IMR-90 (cell line): ENCODE measurements around the gene ASB3. TPM values are rescaled to one million over a fixed set of nuclear protein-coding genes. Genes with fewer than 3 reads are reported as not detected.

Source experiments
- ATAC-seq: fragments of 200-7000 bp; cut with Tn5 transposase; 2 replicates; pipeline ENCODE4 v1.9.1; 2020; ENCODE audit warnings: low read depth, mild to moderate bottlenecking, moderate library complexity
- BruUV-seq: library from RNA; stranded (reverse); fragments of 400-500 nt; replicated peaks from 2 replicates; lab custom pipeline; 2021; lab: Mats Ljungman, UMichigan
- CTCF ChIA-PET: fragments of 300-600 bp; formaldehyde crosslinking; extraction: SDS; loops from one replicate; lab custom pipeline; 2021; ENCODE audit warnings: antibody characterized with exemption; lab: Yijun Ruan, JAX
- POLR2A ChIA-PET: fragments of 300-600 bp; sonication (Branson Sonifier 250); formaldehyde crosslinking; loops from one replicate; lab custom pipeline; 2022; ENCODE audit warnings: antibody characterized with exemption; ENCODE audit not compliant: unreplicated experiment; lab: Charles Lee
- DNase-seq: peaks from one replicate; pipeline ENCODE4 v3.0.0; 2013
- H2AFZ ChIP-seq: replicated peaks from 2 replicates; pipeline ENCODE3; 2013; ENCODE audit warnings: low read length, mild to moderate bottlenecking; ENCODE audit not compliant: poor library complexity
- H2AK5ac ChIP-seq: 2 replicates; pipeline ENCODE4 v1.6.1; 2013; ENCODE audit warnings: low read depth, low read length, inconsistent platforms
- H2AK9ac ChIP-seq: replicated peaks from 2 replicates; pipeline ENCODE3; 2013; ENCODE audit warnings: mild to moderate bottlenecking, low read depth, low read length, moderate library complexity; ENCODE audit not compliant: poor library complexity
- H2BK120ac ChIP-seq: 2 replicates; pipeline ENCODE4 v1.6.1; 2013; ENCODE audit warnings: low read depth, low read length, inconsistent platforms
- H2BK15ac ChIP-seq: 3 replicates; pipeline ENCODE4 v1.6.1; 2013; ENCODE audit warnings: low read depth, low read length, inconsistent platforms
- H2BK20ac ChIP-seq: 2 replicates; pipeline ENCODE4 v1.6.1; 2013; ENCODE audit warnings: low read depth, mild to moderate bottlenecking, inconsistent platforms, low read length, moderate library complexity
- H2BK5ac ChIP-seq: 2 replicates; pipeline ENCODE4 v1.6.1; 2013; ENCODE audit warnings: mild to moderate bottlenecking, low read depth, low read length, inconsistent platforms; ENCODE audit not compliant: poor library complexity, severe bottlenecking
- H3K14ac ChIP-seq: replicated peaks from 2 replicates; pipeline ENCODE4 v1.6.1; 2013; ENCODE audit warnings: low read depth, low read length, inconsistent platforms
- H3K18ac ChIP-seq: 2 replicates; pipeline ENCODE4 v1.6.1; 2013; ENCODE audit warnings: low read depth, low read length, control low read depth
- H3K23ac ChIP-seq: 2 replicates; pipeline ENCODE4 v1.6.1; 2013; ENCODE audit warnings: low read depth, low read length, inconsistent platforms
- H3K27ac ChIP-seq: 2 replicates; pipeline ENCODE4 v1.5.1; 2013; ENCODE audit warnings: mild to moderate bottlenecking, control low read depth, low read length; ENCODE audit not compliant: insufficient read depth
- H3K27me3 ChIP-seq: 2 replicates; pipeline ENCODE4 v1.6.1; 2013; ENCODE audit warnings: low read length; ENCODE audit not compliant: control insufficient read depth, insufficient read depth
- H3K36me3 ChIP-seq: 2 replicates; pipeline ENCODE4 v1.6.1; 2013; ENCODE audit warnings: low read length, mixed read lengths; ENCODE audit not compliant: control insufficient read depth, insufficient read depth
- H3K4ac ChIP-seq: 2 replicates; pipeline ENCODE4 v1.6.1; 2013; ENCODE audit warnings: low read depth, low read length, inconsistent platforms
- H3K4me1 ChIP-seq: 2 replicates; pipeline ENCODE4 v1.6.1; 2013; ENCODE audit warnings: low read length, mixed read lengths; ENCODE audit not compliant: control insufficient read depth, insufficient read depth
- H3K4me2 ChIP-seq: 2 replicates; pipeline ENCODE4 v1.6.1; 2013; ENCODE audit warnings: low read depth, mild to moderate bottlenecking, control low read depth, low read length, moderate library complexity
- H3K4me3 ChIP-seq: 2 replicates; pipeline ENCODE4 v1.5.1; 2013; ENCODE audit warnings: low read depth, mild to moderate bottlenecking, control low read depth, low read length, moderate library complexity; ENCODE audit not compliant: insufficient read depth
- H3K56ac ChIP-seq: 2 replicates; pipeline ENCODE4 v1.6.1; 2013; ENCODE audit warnings: low read length, inconsistent platforms; ENCODE audit not compliant: insufficient read depth; ENCODE audit errors: extremely low read depth
- H3K79me1 ChIP-seq, 2 experiments: 2 replicates each; pipeline ENCODE4 v1.6.1; 2013; ENCODE audit warnings: low read length in 2 of 2, inconsistent platforms in 1 of 2, low read depth in 1 of 2
- H3K9ac ChIP-seq: 2 replicates; pipeline ENCODE4 v1.6.1; 2013; ENCODE audit warnings: low read depth, low read length, control low read depth
- H3K9me1 ChIP-seq: 2 replicates; pipeline ENCODE4 v1.6.1; 2013; ENCODE audit warnings: low read length, inconsistent platforms; ENCODE audit not compliant: insufficient read depth
- H3K9me3 ChIP-seq: 2 replicates; pipeline ENCODE4 v1.6.1; 2013; ENCODE audit warnings: low read length; ENCODE audit not compliant: control insufficient read depth, insufficient read depth
- H4K20me1 ChIP-seq: 2 replicates; pipeline ENCODE4 v1.6.1; 2013; ENCODE audit warnings: low read length, inconsistent platforms; ENCODE audit not compliant: insufficient read depth
- H4K5ac ChIP-seq: 2 replicates; pipeline ENCODE4 v1.6.1; 2013; ENCODE audit warnings: mild to moderate bottlenecking, low read depth, low read length, control low read depth
- H4K8ac ChIP-seq, 2 experiments: 2 replicates each; pipeline ENCODE4 v1.6.1; 2013; ENCODE audit warnings: low read depth in 2 of 2, low read length in 2 of 2, control low read depth in 1 of 2, inconsistent platforms in 1 of 2
- H4K91ac ChIP-seq: 2 replicates; pipeline ENCODE4 v1.6.1; 2013; ENCODE audit warnings: low read depth, low read length, inconsistent platforms; ENCODE audit not compliant: insufficient read depth
- ELK1 ChIP-seq: fragments of 150-350 bp; IDR thresholded peaks from 2 replicates; pipeline ENCODE4 v1.6.1; 2016; ENCODE audit warnings: low read depth, mild to moderate bottlenecking, low read length, moderate library complexity, borderline replicate concordance
- FOS ChIP-seq: fragments of 150-350 bp; IDR thresholded peaks from 2 replicates; pipeline ENCODE4 v1.6.1; 2016; ENCODE audit warnings: low read depth, low read length
- MXI1 ChIP-seq: IDR thresholded peaks from 2 replicates; pipeline ENCODE4 v1.6.1; 2012; ENCODE audit warnings: low read depth, mild to moderate bottlenecking, low read length, moderate library complexity, borderline replicate concordance
- NFE2L2 ChIP-seq: fragments of 150-350 bp; IDR thresholded peaks from 2 replicates; pipeline ENCODE4 v1.6.1; 2016; ENCODE audit warnings: low read depth, mild to moderate bottlenecking, low read length
- RAD21 ChIP-seq: IDR thresholded peaks from 2 replicates; pipeline ENCODE4 v1.6.1; 2012; ENCODE audit warnings: low read length, improper control_type of control experiment
- WGBS, 2 experiments: methylation state at CpG; one replicate each; pipeline versions ENCODE4 v1.1.5 to v1.1.7; 2013; ENCODE audit warnings: missing lambda C conversion rate in 2 of 2; ENCODE audit not compliant: insufficient read length in 1 of 2; ENCODE audit errors: extremely low coverage in 2 of 2; 5-methylcytosine and 5-hydroxymethylcytosine counted together
- dilution Hi-C: fragments of 300-500 bp; cut with HindIII; formaldehyde crosslinking; loops from one replicate; pipeline ENCODE4 v1.14.3; 2018; ENCODE audit warnings: low sequenced_read_pairs; ENCODE audit not compliant: unreplicated experiment
- in situ Hi-C: fragments of 300-500 bp; cut with MboI; formaldehyde crosslinking; loops from 3 replicates; pipeline ENCODE4 v1.14.3; 2019; ENCODE audit warnings: low sequenced_read_pairs, inconsistent platforms, mixed read lengths
- intact Hi-C: fragments of 100-400 bp; cut with micrococcal nuclease; formaldehyde crosslinking; loops from 2 replicates; pipeline ENCODE4 v1.10.0; 2022
- polyA plus RNA-seq, 3 experiments: library from polyadenylated mRNA; depleted of rRNA; stranded (reverse); fragments of >200 nt; gene quantifications; 2 replicates each; pipeline ENCODE4 v1.2.3, GENCODE V29; 2012; ENCODE audit warnings: low replicate concordance in 1 of 3
- total RNA-seq: library from RNA; depleted of rRNA; stranded (reverse); fragments of >200 nt; gene quantifications from 2 replicates; pipeline ENCODE4 v1.2.3, GENCODE V29; 2012
- TF ChIP-seq, protein P1 (sequence below): conservative IDR thresholded peaks from 2 replicates; pipeline ENCODE4 v1.5.1; 2012; ENCODE audit warnings: mild to moderate bottlenecking, low read depth, low read length, improper control_type of control experiment

ASB3 gene
- total and polyA plus RNA-seq, 2 of the 4 experiments (the other 2 are of a cell fraction), result 19.2 to 36.2 TPM

DNA sequence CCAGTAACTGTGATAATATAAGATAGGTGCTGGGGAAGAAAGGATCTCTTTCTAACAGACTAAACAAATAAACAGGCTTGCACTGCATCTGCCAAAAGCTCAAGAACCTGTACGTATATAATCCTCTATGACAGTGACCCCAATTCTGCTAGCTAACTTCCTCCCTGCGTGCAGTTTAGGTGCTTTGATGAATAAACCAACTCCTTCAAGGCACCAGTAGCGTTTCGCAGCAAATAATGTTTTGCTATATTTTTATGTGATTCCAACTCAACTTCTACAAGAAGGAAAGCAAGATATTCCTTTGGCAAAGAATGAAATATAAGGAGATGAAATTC is 154.7 kb downstream of the ASB3 start:
- no peak overlapping the region for H3K4ac ChIP-seq
- intact Hi-C loops, result no loop called here
- no peak overlapping the region for H3K9ac ChIP-seq
- no peak overlapping the region for H3K14ac ChIP-seq
- no peak overlapping the region for H2AK9ac ChIP-seq
- no peaks in the 10 kb centered on the region for H3K4me1 ChIP-seq
- dilution Hi-C loops, result no loop called here
- no peak overlapping the region for H3K4me3 ChIP-seq
- H2BK5ac ChIP-seq, result no peak overlapping the region
- no peak overlapping the region for H2AK5ac ChIP-seq
- ATAC-seq, result no peak
- no peak overlapping the region for H2BK15ac ChIP-seq
- H3K9me3 ChIP-seq, result no peaks in the 10 kb centered on the region
- ChIA-PET CTCF (no interaction called here), POLR2A (no interaction called here)
- no peaks in the 10 kb centered on the region for H3K36me3 ChIP-seq
- no peak overlapping the region for H2AFZ ChIP-seq
- H4K5ac ChIP-seq, result no peak overlapping the region
- no peaks in the 10 kb centered on the region for H4K20me1 ChIP-seq
- H4K91ac ChIP-seq, result no peak overlapping the region
- H3K23ac ChIP-seq, result no peak overlapping the region
- no peaks in the 10 kb centered on the region for H3K79me1 ChIP-seq
- no peak overlapping the region for H3K56ac ChIP-seq
- H3K9me1 ChIP-seq, result no peaks in the 10 kb centered on the region; the same call in 1 of the 2 replicates
- no peak overlapping the region for H3K4me2 ChIP-seq
- no peak overlapping the region for H2BK120ac ChIP-seq
- no CpG with 5 or more reads among the region's 4 CpGs for WGBS, 2 experiments
- H3K27me3 ChIP-seq, result no peaks in the 10 kb centered on the region
- no TSS peak for BruUV-seq
- H4K8ac ChIP-seq, result no peak overlapping the region
- no peak overlapping the region for H2BK20ac ChIP-seq
- TF ChIP-seq ELK1 (no peak), FOS (no peak), NFE2L2 (no peak), MXI1 (no peak), RAD21 (no peak)
- TF ChIP-seq, protein P1, sequence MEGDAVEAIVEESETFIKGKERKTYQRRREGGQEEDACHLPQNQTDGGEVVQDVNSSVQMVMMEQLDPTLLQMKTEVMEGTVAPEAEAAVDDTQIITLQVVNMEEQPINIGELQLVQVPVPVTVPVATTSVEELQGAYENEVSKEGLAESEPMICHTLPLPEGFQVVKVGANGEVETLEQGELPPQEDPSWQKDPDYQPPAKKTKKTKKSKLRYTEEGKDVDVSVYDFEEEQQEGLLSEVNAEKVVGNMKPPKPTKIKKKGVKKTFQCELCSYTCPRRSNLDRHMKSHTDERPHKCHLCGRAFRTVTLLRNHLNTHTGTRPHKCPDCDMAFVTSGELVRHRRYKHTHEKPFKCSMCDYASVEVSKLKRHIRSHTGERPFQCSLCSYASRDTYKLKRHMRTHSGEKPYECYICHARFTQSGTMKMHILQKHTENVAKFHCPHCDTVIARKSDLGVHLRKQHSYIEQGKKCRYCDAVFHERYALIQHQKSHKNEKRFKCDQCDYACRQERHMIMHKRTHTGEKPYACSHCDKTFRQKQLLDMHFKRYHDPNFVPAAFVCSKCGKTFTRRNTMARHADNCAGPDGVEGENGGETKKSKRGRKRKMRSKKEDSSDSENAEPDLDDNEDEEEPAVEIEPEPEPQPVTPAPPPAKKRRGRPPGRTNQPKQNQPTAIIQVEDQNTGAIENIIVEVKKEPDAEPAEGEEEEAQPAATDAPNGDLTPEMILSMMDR, result no peak
- H3K18ac ChIP-seq, result no peak overlapping the region
- in situ Hi-C loops, result no loop called here
- no peak overlapping the region for H3K27ac ChIP-seq
- no peak for DNase-seq
